Measurements from ENCODE around the gene WDR44. TPM values are rescaled to one million over a fixed set of nuclear protein-coding genes. Genes with fewer than 3 reads are reported as not detected.

Gene WDR44
- polyA plus RNA-seq, 2 of the 4 experiments (the other 2 are of a cell fraction): 9.9 to 22.1 TPM

DNA sequence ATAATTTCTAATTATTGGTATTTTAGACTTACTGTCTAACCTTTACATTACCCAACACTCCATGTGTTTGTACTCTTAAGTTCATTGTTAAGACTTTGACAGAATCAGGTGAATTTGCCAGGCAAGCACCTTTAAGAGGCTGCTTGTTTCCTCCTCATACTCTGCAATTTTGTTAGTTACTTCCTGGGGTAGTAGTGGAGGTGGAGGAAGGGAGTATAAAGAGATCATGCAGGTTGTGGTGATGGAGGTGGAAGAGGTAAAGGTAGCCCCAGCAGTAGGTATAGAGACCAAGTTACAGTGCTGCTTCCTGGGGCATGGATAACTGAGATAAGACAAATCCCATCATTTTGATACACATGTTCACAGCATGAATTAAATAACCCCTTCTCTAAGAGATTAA is 6.7 kb downstream of the WDR44 start:
- no peak for DNase-seq (ENCODE audit: low read depth in 1 of 2, low spot score in 1 of 2)
- ATAC-seq: no peak
- Histone ChIP-seq H3K4me2 (no peak overlapping the region), H3K4me1 (peaks cover 43% of the 10 kb centered on the region), H3K4me3 (no peak overlapping the region), H3K27ac (no peak overlapping the region), H3K9me3 (no peaks in the 10 kb centered on the region)
- TF ChIP-seq RNF2 (IDR thresholded peaks at IDR 0.05; ENCODE audit: borderline replicate concordance, low read depth) (no peak), EP300 (IDR thresholded peaks at IDR 0.05) (no peak), ZSCAN20 (CRISPR knock-in tag; IDR thresholded peaks at IDR 0.05) (no peak), HMGXB4 (CRISPR knock-in tag; IDR thresholded peaks at IDR 0.05; ENCODE audit: borderline replicate concordance) (no peak), EHMT2 (IDR thresholded peaks at IDR 0.05; ENCODE audit: low read depth) (no peak), ESRRA (IDR thresholded peaks at IDR 0.05; ENCODE audit: borderline replicate concordance, low read length) (no peak), POLR2A (IDR thresholded peaks at IDR 0.05; ENCODE audit: low read length) (no peak), CBX8 (IDR thresholded peaks at IDR 0.05) (no peak), RAD21 (conservative IDR thresholded peaks at IDR 0.05 in 1 of 2, IDR thresholded peaks at IDR 0.05 in 1 of 2) (no peak), KDM1A (IDR thresholded peaks at IDR 0.05; ENCODE audit: low read depth) (no peak), HOXB5 (CRISPR knock-in tag; IDR thresholded peaks at IDR 0.05) (no peak), ZNF302 (CRISPR knock-in tag; IDR thresholded peaks at IDR 0.05) (no peak), NPAS2 (CRISPR knock-in tag; IDR thresholded peaks at IDR 0.05; ENCODE audit: borderline replicate concordance) (no peak), GATA3 (IDR thresholded peaks at IDR 0.05; ENCODE audit: borderline replicate concordance) (no peak), CBX2 (IDR thresholded peaks at IDR 0.05; ENCODE audit: borderline replicate concordance, low read depth) (no peak)
- TF ChIP-seq, protein P1, sequence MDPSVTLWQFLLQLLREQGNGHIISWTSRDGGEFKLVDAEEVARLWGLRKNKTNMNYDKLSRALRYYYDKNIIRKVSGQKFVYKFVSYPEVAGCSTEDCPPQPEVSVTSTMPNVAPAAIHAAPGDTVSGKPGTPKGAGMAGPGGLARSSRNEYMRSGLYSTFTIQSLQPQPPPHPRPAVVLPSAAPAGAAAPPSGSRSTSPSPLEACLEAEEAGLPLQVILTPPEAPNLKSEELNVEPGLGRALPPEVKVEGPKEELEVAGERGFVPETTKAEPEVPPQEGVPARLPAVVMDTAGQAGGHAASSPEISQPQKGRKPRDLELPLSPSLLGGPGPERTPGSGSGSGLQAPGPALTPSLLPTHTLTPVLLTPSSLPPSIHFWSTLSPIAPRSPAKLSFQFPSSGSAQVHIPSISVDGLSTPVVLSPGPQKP (IDR thresholded peaks at IDR 0.05; ENCODE audit: low read depth, low read length): no peak
- TF ChIP-seq, protein P2, sequence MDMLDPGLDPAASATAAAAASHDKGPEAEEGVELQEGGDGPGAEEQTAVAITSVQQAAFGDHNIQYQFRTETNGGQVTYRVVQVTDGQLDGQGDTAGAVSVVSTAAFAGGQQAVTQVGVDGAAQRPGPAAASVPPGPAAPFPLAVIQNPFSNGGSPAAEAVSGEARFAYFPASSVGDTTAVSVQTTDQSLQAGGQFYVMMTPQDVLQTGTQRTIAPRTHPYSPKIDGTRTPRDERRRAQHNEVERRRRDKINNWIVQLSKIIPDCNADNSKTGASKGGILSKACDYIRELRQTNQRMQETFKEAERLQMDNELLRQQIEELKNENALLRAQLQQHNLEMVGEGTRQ (IDR thresholded peaks at IDR 0.05): no peak
- TF ChIP-seq, protein P3, sequence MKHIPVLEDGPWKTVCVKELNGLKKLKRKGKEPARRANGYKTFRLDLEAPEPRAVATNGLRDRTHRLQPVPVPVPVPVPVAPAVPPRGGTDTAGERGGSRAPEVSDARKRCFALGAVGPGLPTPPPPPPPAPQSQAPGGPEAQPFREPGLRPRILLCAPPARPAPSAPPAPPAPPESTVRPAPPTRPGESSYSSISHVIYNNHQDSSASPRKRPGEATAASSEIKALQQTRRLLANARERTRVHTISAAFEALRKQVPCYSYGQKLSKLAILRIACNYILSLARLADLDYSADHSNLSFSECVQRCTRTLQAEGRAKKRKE (CRISPR knock-in tag; IDR thresholded peaks at IDR 0.05; ENCODE audit: low read depth): no peak
- TF ChIP-seq, protein P4, sequence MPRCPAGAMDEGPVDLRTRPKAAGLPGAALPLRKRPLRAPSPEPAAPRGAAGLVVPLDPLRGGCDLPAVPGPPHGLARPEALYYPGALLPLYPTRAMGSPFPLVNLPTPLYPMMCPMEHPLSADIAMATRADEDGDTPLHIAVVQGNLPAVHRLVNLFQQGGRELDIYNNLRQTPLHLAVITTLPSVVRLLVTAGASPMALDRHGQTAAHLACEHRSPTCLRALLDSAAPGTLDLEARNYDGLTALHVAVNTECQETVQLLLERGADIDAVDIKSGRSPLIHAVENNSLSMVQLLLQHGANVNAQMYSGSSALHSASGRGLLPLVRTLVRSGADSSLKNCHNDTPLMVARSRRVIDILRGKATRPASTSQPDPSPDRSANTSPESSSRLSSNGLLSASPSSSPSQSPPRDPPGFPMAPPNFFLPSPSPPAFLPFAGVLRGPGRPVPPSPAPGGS (IDR thresholded peaks at IDR 0.05): no peak
- ChIA-PET POLR2A (no interaction called here), CTCF (interaction anchor here (1.6 kb wide), 1 partner anchor 27 kb away, joined by 3 read pairs; no protein-coding TSS in a partner anchor)
- no peak for FAIRE-seq

- peaks cover 36% of the 10 kb centered on the region for H3K4me1 ChIP-seq
- H3K4me2 ChIP-seq: no peak overlapping the region
- H3K4me3 ChIP-seq: no peak overlapping the region
- 88% methylated on average over 4 of the region's 4 CpGs for WGBS (ENCODE audit: missing lambda C conversion rate)
- POLR2A ChIA-PET: no interaction called here
- no peaks in the 10 kb centered on the region for H3K9me3 ChIP-seq
- ATAC-seq (no peak), FAIRE-seq (no peak), DNase-seq (ENCODE audit: low read depth in 1 of 2, low spot score in 1 of 2) (no peak)
- no peak overlapping the region for H3K27ac ChIP-seq
- CTCF ChIA-PET: interaction anchor here (1.6 kb wide), 1 partner anchor 28 kb away, joined by 3 read pairs; no protein-coding TSS in a partner anchor
- TF ChIP-seq, protein P5, sequence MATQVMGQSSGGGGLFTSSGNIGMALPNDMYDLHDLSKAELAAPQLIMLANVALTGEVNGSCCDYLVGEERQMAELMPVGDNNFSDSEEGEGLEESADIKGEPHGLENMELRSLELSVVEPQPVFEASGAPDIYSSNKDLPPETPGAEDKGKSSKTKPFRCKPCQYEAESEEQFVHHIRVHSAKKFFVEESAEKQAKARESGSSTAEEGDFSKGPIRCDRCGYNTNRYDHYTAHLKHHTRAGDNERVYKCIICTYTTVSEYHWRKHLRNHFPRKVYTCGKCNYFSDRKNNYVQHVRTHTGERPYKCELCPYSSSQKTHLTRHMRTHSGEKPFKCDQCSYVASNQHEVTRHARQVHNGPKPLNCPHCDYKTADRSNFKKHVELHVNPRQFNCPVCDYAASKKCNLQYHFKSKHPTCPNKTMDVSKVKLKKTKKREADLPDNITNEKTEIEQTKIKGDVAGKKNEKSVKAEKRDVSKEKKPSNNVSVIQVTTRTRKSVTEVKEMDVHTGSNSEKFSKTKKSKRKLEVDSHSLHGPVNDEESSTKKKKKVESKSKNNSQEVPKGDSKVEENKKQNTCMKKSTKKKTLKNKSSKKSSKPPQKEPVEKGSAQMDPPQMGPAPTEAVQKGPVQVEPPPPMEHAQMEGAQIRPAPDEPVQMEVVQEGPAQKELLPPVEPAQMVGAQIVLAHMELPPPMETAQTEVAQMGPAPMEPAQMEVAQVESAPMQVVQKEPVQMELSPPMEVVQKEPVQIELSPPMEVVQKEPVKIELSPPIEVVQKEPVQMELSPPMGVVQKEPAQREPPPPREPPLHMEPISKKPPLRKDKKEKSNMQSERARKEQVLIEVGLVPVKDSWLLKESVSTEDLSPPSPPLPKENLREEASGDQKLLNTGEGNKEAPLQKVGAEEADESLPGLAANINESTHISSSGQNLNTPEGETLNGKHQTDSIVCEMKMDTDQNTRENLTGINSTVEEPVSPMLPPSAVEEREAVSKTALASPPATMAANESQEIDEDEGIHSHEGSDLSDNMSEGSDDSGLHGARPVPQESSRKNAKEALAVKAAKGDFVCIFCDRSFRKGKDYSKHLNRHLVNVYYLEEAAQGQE (IDR thresholded peaks at IDR 0.05): no peak
- TF ChIP-seq ZC3H11A (IDR thresholded peaks at IDR 0.05): no peak
- no peak for TF ChIP-seq ZFP36 (IDR thresholded peaks at IDR 0.05; ENCODE audit: borderline replicate concordance, partially characterized antibody)
- no peak for TF ChIP-seq CTCF (IDR thresholded peaks at IDR 0.05)
These were observed 7.4 kb downstream of the WDR44 start for GRCh38 chrX:118353081-118353850.
